ENCODE data around the gene MCEMP1.

Gene MCEMP1

GRCh38 chr19:7720351-7720750 is 43.5 kb downstream of the MCEMP1 start:
- no peak for DNase-seq (ENCODE audit: low read depth)
- TF ChIP-seq, protein P1, sequence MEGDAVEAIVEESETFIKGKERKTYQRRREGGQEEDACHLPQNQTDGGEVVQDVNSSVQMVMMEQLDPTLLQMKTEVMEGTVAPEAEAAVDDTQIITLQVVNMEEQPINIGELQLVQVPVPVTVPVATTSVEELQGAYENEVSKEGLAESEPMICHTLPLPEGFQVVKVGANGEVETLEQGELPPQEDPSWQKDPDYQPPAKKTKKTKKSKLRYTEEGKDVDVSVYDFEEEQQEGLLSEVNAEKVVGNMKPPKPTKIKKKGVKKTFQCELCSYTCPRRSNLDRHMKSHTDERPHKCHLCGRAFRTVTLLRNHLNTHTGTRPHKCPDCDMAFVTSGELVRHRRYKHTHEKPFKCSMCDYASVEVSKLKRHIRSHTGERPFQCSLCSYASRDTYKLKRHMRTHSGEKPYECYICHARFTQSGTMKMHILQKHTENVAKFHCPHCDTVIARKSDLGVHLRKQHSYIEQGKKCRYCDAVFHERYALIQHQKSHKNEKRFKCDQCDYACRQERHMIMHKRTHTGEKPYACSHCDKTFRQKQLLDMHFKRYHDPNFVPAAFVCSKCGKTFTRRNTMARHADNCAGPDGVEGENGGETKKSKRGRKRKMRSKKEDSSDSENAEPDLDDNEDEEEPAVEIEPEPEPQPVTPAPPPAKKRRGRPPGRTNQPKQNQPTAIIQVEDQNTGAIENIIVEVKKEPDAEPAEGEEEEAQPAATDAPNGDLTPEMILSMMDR (IDR thresholded peaks at IDR 0.05; ENCODE audit: control insufficient read depth, insufficient read depth, low read depth, low read length, missing control alignments), result no peak
- H3K4me3 ChIP-seq (ENCODE audit: control insufficient read depth, low read depth, low read length), result no peak overlapping the region

DNA sequence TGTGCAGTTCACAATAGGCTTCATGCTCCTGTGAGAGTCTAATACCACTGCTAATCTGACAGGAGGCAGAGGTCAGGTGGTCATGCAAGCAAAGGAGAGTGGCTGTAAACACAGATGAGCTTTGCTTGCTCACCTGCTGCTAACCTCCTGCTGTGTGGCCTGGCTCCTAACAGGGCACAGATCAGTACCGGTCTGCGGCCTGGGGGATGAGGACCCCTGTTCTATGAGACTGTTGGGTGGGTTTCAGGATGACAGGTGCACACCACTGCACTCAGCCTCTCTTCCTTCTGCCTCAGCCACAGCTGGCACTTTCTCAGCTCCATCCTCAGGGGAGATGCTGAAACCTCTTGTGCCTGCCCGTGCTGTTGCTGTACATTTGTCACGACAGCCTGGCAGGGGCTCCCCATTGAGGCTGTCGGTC is 45.4 kb downstream of the MCEMP1 start:
- no peak for DNase-seq (ENCODE audit: low read depth)
- TF ChIP-seq, protein P1 (IDR thresholded peaks at IDR 0.05; ENCODE audit: control insufficient read depth, insufficient read depth, low read depth, low read length, missing control alignments), result no peak
- H3K4me3 ChIP-seq (ENCODE audit: control insufficient read depth, low read depth, low read length), result no peak overlapping the region

- DNase-seq (ENCODE audit: low read depth), result no peak
- TF ChIP-seq, protein P1 (IDR thresholded peaks at IDR 0.05; ENCODE audit: control insufficient read depth, insufficient read depth, low read depth, low read length, missing control alignments), result no peak
- H3K4me3 ChIP-seq (ENCODE audit: control insufficient read depth, low read depth, low read length), result no peak overlapping the region
Observed at GRCh38 chr19:7725791-7726190, 48.9 kb downstream of the MCEMP1 start.

DNA sequence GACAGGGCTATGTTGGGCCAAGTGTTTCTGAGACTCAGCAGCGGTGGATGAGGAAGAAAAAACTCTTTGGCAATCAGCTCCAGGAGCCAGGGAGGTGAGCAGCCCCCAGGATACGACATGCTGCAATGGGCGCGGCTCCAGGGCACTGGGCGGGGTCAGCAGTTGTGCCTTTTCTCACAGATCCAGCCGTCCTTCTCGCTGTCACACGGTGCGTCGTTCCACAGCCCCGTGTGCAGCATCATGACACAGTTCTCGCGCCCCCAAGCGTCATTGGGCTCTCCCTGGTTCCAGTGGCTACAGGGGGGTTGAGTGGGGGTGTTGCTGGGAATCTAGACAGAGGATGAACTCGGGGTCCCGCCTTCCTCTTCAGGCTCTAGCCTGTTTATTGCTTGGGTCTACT is 52.3 kb downstream of the MCEMP1 start:
- no peak for DNase-seq (ENCODE audit: low read depth)
- TF ChIP-seq, protein P1 (IDR thresholded peaks at IDR 0.05; ENCODE audit: control insufficient read depth, insufficient read depth, low read depth, low read length, missing control alignments), result no peak
- no peak overlapping the region for H3K4me3 ChIP-seq (ENCODE audit: control insufficient read depth, low read depth, low read length)
